Thoracic aorta (tissue), 2 donors: ENCODE data around the gene BAG3. TPM values are rescaled to one million over a fixed set of nuclear protein-coding genes. Genes with fewer than 3 reads are reported as not detected.
A peak's percentile ranks its signal among the peaks of the same experiment; 100 is the strongest.

ENCODE experiments used
- ATAC-seq: fragments of 150-250 bp; one replicate; pipeline ENCODE4 v1.8.0; 2017; ENCODE audit warnings: low read depth; ENCODE audit not compliant: insufficient number of reproducible peaks, low FRiP score
- DNase-seq: peaks from one replicate; pipeline ENCODE4 v3.0.0-alpha.2; 2020; ENCODE audit warnings: low spot score
- H3K27ac ChIP-seq, 2 donors: fragments of 200-600 bp; sonication (generic); 1 replicate in 1 of 2; 2 replicates in 1 of 2; pipeline ENCODE4 v1.5.1; 2016; ENCODE audit warnings: mild to moderate bottlenecking in 2 of 2, moderate library complexity in 2 of 2
- H3K27me3 ChIP-seq: fragments of 200-600 bp; sonication (generic); replicated peaks from 2 replicates; pipeline ENCODE4 v1.6.0; 2016; ENCODE audit warnings: mild to moderate bottlenecking; ENCODE audit not compliant: insufficient read depth
- H3K36me3 ChIP-seq: fragments of 200-600 bp; sonication (generic); one replicate; pipeline ENCODE4 v1.5.1; 2016
- H3K4me1 ChIP-seq, 2 donors: fragments of 200-600 bp; sonication (generic); 1 replicate in 1 of 2; 2 replicates in 1 of 2; pipeline versions ENCODE4 v1.5.1 to v1.6.0; 2016; ENCODE audit warnings: low read depth in 2 of 2, mild to moderate bottlenecking in 1 of 2; ENCODE audit not compliant: control insufficient read depth in 1 of 2
- H3K4me3 ChIP-seq: fragments of 200-600 bp; sonication (generic); 2 replicates; pipeline ENCODE4 v1.5.1; 2016; ENCODE audit warnings: mild to moderate bottlenecking
- H3K9me3 ChIP-seq: fragments of 200-600 bp; sonication (generic); 2 replicates; pipeline ENCODE4 v1.5.1; 2016
- CTCF ChIP-seq: fragments of 200-600 bp; sonication (generic); IDR thresholded peaks from one replicate; pipeline ENCODE4 v1.5.1; 2019; ENCODE audit warnings: antibody characterized with exemption
- total RNA-seq, 2 donors: library from RNA; depleted of rRNA; stranded (reverse); fragments of >200 nt; gene quantifications; one replicate each; pipeline versions ENCODE4 v1.1.0 to v1.2.3, GENCODE V29; 2016

Gene BAG3
- total RNA-seq, 2 donors from 2014 or later = 48.9 to 87.6 TPM

GRCh38 chr10:119725517-119725827 is 74.3 kb downstream of the BAG3 start:
- H3K4me3 ChIP-seq = peak overlapping the region; percentile 83
- no peaks in the 10 kb centered on the region for H3K9me3 ChIP-seq
- DNase-seq = no peak
- TF ChIP-seq CTCF = no peak
- ATAC-seq = no peak
- H3K36me3 ChIP-seq = no peaks in the 10 kb centered on the region
- peak overlapping the region; percentile 73 to 93 for H3K27ac ChIP-seq
- no peaks in the 10 kb centered on the region for H3K27me3 ChIP-seq
- peaks cover 14 to 25% of the 10 kb centered on the region in 2 donors for H3K4me1 ChIP-seq

GRCh38 chr10:119725828-119726675 is 74.9 kb downstream of the BAG3 start, which contains the start of gene INPP5F:
INPP5F (plus strand) TSS chr10:119726050; CDS start chr10:119726263, 213 bp downstream.
- Histone ChIP-seq H3K27ac (peak within 1 kb of the TSS; percentile 84 to 93), H3K27me3 (no peaks in the 10 kb centered on the region), H3K36me3 (no peaks in the 10 kb centered on the region), H3K4me1 (peaks cover 14 to 25% of the 10 kb centered on the region in 2 donors), H3K9me3 (no peaks in the 10 kb centered on the region), H3K4me3 (peak within 1 kb of the TSS; percentile 83)
- DNase-seq = peak; percentile 97
- peak; percentile 99 for ATAC-seq
- peak; percentile 41 for TF ChIP-seq CTCF

GRCh38 chr10:119726676-119727261 is 75.6 kb downstream of the BAG3 start:
- no peaks in the 10 kb centered on the region for H3K27me3 ChIP-seq
- no peaks in the 10 kb centered on the region for H3K9me3 ChIP-seq
- no peak for TF ChIP-seq CTCF
- no peak for ATAC-seq
- no peak for DNase-seq
- no peaks in the 10 kb centered on the region for H3K36me3 ChIP-seq
- H3K4me3 ChIP-seq = peak overlapping the region; percentile 83
- peak overlapping the region; percentile 84 to 93 for H3K27ac ChIP-seq
- H3K4me1 ChIP-seq = peaks cover 14 to 25% of the 10 kb centered on the region in 2 donors

Other genes with a start within 250 kb of the BAG3 start
- 10 to 100 TPM; 33.2 to 37.1 TPM for gene RGS10, start 108.7 kb upstream of the BAG3 start, total RNA-seq
- gene TIAL1, start 54.4 kb upstream of the BAG3 start, total RNA-seq = 10 to 100 TPM; 72.4 to 79.5 TPM
- 10 to 100 TPM; 17.1 to 23.7 TPM for gene INPP5F, start 74.7 kb downstream of the BAG3 start, total RNA-seq
- 10 to 100 TPM; 34.8 to 59.8 TPM for gene MCMBP, start 221.5 kb downstream of the BAG3 start, total RNA-seq
- gene SEC23IP, start 241.3 kb downstream of the BAG3 start, total RNA-seq = 10 to 100 TPM; 17.9 to 20.9 TPM